Esophagus squamous epithelium (tissue), 4 donors: ENCODE measurements around the gene SHQ1.

Experiments used
- CTCF ChIP-seq, 6 experiments: fragments of 450-650 bp in 4 of 6; fragments of 200-600 bp in 2 of 6; sonication (generic) in 2 of 6; IDR thresholded peaks; one replicate each; pipeline ENCODE4 v1.5.1; 2016 to 2019; ENCODE audit warnings: antibody characterized with exemption in 6 of 6, mild to moderate bottlenecking in 4 of 6, moderate library complexity in 4 of 6
- POLR2A ChIP-seq, 4 donors: fragments of 450-650 bp; IDR thresholded peaks; one replicate each; pipeline ENCODE4 v1.6.1; 2017; ENCODE audit warnings: antibody characterized with exemption in 4 of 4, mild to moderate bottlenecking in 4 of 4, moderate library complexity in 3 of 4

- no peak for TF ChIP-seq CTCF (IDR thresholded peaks at IDR 0.05)
- no peak for TF ChIP-seq POLR2A (IDR thresholded peaks at IDR 0.05)
These were observed 108.4 kb downstream of the SHQ1 start for GRCh38 chr3:72739531-72740466.
